GM18861 (cell line): Measurements from ENCODE around the gene NCOA1.
"Not testable (repeated sequence)": the region's sequence is repeated elsewhere in the genome, so short reads cannot be mapped to it uniquely, and the experiment has no call there.

Experiments
- ATAC-seq: cut with Tn5 transposase; IDR thresholded peaks from one replicate; pipeline ENCODE4 v1.9.1; 2021; ENCODE audit not compliant: unreplicated experiment

The NCOA1 gene

DNA sequence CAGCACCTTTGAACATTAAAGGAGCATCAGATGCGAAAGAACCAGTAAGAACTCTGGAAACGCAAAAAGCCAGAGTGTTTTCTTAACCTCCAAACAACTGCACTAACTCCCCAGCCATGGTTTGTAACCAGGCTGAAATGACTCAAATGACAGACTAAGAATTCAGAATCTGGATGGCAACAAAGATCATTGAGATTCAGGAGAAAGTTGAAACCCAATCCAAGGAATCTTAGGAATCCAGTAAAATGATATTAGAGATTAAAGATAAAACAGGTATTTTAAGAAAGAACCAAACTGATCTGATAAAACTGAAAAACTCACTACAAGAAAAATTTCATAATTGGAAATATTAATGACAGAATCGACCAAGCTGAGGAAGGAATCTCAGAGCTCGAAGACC lies 185.4 kb downstream of the NCOA1 start:
- ATAC-seq: no peak

DNA sequence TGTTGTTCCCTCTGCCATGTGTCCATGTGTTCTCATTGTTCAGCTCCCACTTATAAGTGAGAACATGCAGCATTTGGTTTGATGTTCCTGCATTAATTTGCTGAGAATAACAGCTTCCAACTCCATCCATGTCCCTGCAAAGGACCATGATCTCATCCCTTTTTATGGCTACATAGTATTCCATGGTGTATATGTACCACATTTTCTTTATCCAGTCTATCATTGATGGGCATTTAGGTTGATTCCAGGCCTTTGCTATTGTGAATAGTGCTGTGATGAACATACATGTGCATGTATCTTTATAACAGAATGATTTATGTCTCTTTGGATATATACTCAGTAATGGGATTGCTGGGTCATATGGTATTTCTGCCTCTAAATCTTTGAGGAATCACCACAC lies 187.0 kb downstream of the NCOA1 start:
- not testable (repeated sequence) for ATAC-seq

DNA sequence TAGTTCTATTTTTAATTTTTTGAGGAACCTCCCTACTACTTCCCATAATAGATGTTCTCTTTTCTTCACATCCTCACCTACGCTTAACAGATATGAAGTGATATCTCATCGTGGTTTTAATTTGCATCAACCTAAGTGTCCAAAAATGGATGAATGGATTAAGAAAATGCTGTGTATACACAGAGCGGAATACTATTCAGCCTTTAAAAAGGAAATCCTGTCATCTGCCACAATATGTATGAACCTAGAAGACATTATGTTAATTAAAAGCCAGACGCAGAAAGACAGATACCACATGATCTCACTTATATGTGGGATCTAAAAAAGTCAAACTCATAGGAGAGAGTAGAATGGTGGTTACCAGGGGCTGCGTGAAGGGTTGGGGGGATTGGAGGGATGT lies 189.1 kb downstream of the NCOA1 start:
- no peak for ATAC-seq

DNA sequence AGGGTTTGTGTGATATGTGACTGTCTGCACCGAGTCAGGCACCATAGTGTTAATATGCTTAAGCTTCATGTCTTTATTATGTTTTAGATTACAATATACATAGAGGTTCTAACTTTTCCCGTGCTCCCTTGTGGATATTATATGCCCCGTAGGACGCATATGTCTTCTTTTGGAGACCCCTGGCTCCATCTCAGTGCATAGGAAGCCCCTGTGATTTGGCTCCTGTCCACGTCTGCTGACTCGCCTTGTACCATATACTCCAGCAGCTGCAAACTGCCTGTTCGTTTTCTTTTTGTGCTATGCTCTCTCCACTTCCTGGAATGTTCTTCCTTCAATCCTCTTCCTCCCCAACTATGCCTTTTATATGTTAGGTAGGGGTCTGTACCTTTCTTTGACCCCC lies 191.2 kb downstream of the NCOA1 start:
- ATAC-seq: no peak

GRCh38 chr2:24683408-24683807 lies 192.4 kb downstream of the NCOA1 start:
- ATAC-seq: no peak

GRCh38 chr2:24690524-24690923 lies 199.5 kb downstream of the NCOA1 start:
- no peak for ATAC-seq

DNA sequence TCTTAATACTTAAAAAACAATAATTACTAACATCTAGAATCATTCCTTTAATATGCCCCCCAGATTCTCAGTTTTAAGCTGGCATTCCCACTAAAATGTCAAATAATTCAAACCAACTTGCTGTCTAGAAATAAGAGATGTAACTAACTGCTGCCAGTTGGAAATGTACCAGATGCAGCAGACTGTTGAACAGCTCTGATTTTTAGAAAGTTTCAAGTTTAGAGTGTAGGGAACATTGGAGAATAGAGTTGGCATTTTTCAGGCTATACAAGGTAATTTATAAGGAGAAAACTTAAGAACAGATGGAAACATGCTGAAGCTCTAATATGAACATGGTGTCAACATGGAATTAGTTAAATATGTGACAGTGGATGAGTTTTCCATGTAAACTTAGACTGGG lies 200.8 kb downstream of the NCOA1 start:
- no peak for ATAC-seq

- ATAC-seq: no peak
Measured at GRCh38 chr2:24697792-24698191, 206.7 kb downstream of the NCOA1 start.

- ATAC-seq: no peak
Measured at GRCh38 chr2:24702800-24703199, 211.7 kb downstream of the NCOA1 start.

DNA sequence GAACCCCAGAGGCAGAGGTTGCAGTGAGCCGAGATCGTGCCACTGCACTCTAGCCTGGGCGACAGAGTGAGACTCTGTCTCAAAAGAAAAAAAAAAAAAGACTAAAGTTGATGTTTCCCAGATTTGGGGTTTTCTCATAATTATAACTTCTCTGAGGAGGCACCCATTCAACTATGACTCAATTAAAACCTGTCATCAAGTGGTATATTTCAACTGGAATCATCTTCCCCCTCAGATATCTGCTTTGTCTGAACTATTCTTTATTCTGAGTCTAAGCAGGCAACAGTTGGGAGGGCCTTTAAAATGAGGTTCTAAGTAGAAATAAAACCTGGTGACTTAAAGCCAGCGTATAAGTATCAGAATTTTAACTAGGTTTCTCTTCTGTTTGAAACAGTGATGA lies 213.6 kb downstream of the NCOA1 start:
- ATAC-seq: no peak

GRCh38 chr2:24707143-24707542 lies 216.1 kb downstream of the NCOA1 start:
- ATAC-seq: no peak

- no peak for ATAC-seq
Measured at GRCh38 chr2:24708537-24709152, 217.6 kb downstream of the NCOA1 start.

DNA sequence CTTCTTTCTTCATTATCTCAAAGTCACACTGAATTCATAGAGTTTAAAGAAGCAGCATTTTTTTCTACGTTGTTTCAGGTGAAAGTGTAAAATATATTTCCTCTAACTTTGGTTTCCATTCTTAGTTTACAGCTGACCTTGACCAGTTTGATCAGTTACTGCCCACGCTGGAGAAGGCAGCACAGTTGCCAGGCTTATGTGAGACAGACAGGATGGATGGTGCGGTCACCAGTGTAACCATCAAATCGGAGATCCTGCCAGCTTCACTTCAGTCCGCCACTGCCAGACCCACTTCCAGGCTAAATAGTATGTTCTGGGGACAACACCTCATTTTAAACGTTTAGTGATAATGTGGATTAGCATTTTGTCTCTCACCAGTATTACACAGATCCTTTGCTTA lies 219.8 kb downstream of the NCOA1 start:
- no peak for ATAC-seq

GRCh38 chr2:24711865-24712264 lies 220.8 kb downstream of the NCOA1 start:
- ATAC-seq: no peak

DNA sequence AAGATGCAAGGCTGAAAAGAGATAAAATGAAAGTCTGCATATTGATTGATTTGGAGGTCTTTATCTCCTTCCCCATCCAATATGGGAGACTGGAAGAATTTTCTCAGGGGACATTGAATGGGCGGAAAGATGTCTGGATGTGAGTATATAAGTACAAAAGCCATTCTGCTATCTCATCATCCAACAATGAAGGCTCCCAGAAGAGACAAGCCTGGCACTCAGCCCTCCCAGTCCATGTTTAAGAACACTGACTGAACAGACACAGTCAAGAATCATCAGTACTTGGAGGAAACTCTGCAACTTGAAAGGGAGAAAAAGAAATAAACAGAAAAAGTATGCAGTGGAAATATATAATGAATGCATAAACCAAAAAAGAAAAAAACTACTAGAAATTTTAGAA lies 221.2 kb downstream of the NCOA1 start:
- no peak for ATAC-seq

DNA sequence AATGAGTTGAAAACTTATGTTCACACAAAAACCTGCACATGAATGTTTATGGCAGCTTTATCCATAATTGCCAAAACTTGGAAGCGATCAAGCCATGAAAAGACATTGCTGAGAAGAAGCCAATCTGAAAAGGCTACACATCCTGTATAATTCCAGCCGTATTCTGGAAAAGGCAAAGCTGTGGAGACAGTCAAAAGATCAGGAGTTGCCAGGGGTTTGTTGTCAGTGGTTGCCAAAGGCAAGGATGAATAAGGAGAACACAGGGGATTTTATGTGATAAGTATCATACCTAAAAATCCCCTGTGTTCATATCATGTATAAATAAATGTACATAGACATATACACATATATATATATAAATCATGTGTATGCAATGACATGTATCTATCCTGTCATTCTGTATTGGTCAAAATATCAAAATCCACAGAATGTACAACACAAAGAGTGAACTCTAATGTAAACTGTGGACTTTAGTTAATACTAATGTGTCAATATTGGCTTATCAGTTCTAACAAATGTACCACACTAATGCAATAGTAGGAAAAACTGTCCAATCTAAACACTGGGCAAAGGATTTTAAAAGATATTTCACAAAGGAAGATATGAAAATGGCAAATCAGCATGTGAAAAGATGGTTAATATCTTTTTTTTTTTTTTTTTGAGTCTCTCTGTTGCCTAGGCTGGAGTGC lies 226.4 kb downstream of the NCOA1 start:
- no peak for ATAC-seq

DNA sequence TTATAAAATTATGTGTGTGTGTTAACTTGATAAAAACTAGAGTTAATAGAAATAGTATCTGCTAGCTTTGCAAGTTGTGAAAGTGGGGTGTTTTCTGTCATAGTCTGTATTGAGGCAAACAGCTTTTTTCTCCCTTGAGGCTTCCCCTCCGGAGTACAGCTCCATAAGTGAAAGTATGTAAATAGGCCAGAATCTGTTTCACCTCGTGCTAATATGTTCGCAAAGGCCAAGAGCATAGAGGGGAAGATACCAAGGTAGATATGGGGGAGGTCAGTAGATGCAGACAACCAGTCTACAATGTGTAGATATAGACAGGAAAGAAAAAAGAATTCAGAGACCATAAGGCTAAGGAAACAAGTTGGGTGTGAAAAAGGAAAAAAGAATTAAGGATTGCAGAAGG lies 229.3 kb downstream of the NCOA1 start:
- peak; percentile 73 for ATAC-seq

GRCh38 chr2:24721470-24721869 lies 230.4 kb downstream of the NCOA1 start:
- ATAC-seq: no peak

DNA sequence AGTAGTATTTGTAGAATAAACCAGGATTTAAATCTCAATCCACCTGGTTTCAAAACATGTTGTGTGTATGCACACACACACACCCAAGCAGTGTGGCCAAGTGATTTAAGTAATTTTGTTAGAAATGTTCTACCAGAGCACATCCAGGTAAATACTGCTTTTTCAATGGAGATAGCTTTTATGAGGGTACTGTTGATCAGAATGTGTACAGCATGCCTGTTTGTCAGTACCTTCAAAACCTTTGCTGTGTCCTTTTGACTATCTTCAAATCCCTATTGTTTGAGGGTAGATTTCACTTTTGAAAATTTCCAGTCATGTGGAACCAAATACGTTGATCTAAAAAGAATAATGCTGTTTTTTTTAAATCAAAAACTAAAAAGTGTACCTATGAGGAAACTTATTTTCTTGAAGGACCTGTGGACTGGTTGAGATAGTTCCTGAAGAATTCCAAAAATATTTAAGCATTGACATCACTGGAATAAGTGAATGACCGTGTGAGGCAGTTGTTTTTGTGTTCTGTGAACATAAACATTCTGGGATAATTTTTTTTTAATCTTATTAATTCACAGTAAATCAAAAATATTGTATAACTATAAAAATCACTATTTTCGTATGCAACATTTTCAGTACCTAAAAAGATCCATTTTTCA lies 231.2 kb downstream of the NCOA1 start:
- no peak for ATAC-seq

DNA sequence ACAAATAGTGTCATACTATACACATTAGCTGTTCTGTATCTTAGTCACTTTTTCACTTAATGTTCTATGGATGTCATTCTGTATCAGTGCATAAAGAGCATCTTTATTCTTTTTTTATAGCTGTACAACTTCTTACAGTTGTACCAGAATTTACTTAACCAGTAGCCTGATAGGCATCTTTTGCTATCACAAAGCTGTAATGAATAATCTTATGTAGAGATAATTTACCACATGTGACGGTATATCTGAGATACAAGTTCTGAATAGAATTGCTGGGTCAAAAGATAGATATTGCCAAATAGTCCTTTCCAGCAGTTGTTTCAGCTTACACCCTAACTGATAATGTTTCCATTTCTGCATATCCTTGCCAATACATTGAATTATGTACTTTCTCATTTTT lies 232.1 kb downstream of the NCOA1 start:
- ATAC-seq: no peak

DNA sequence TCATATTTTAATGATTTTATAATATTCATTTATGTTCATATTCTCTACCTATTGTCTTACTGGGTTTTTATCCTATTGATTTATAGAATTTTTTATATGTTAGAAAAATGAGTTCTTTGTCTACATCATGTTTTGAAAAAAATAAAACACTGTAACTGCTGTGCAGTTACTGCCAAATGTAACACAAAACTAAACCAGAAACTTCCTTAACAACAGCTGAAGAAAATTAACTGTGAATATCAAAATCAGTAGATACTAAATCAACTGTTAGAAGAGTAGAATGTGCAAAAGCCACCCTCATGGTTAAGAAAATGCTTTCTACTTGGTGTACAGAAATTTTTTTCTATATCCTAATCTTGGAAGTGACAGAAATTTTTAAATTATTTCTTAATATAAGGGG lies 232.6 kb downstream of the NCOA1 start:
- ATAC-seq: no peak

DNA sequence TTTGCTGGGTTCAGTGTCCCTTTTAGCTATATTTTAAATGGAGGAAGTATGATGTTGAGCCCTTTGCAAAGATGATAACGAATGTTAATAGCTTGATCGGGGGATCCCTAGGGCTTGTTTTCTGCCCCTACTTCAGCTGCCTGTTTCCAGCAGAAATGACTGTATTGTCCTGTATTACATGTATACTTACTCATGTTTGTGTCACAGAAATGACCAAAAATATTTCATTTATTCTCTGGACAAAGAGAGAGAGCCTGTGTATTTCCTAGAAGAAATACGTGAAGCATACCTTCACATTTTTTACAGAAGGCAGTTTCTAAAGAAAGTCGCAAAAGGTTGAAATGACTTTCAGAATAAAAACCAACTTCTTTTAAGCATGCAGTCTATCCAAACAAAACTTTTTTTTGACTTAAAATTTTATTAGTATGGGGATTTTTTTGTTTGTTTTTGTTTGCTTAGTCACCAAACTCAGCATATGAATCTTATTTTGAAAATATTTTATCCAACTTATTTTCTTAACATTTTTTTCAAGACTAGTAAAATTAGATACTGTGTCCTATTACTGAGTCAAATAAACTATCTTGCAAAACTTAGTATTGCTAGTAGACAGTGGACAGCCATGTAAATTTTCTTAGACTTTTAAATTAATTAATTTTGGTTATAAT lies 233.2 kb downstream of the NCOA1 start:
- ATAC-seq: no peak
